ENCODE data around the gene DHX15. TPM values are rescaled to one million over a fixed set of nuclear protein-coding genes. Genes with fewer than 3 reads are reported as not detected.
"Not testable (repeated sequence)": the region's sequence is repeated elsewhere in the genome, so short reads cannot be mapped to it uniquely, and the experiment has no call there.

The DHX15 gene
- total RNA-seq, 1 donor from 2014 or later = 165 TPM

GRCh38 chr4:24507439-24507838 lies 76.9 kb downstream of the DHX15 start:
- H3K4me1 ChIP-seq (ENCODE audit: control insufficient read depth in 3 of 3, insufficient read depth in 3 of 3, low read length in 3 of 3) = no peaks in the 10 kb centered on the region
- H3K36me3 ChIP-seq (ENCODE audit: control insufficient read depth in 3 of 3, insufficient read depth in 3 of 3, low read length in 3 of 3) = no peaks in the 10 kb centered on the region
- no peak overlapping the region for H3K9ac ChIP-seq (ENCODE audit: low read depth in 1 of 3, low read length in 3 of 3)
- H3K27ac ChIP-seq (ENCODE audit: low read depth, low read length) = no peak overlapping the region
- no peaks in the 10 kb centered on the region for H3K9me3 ChIP-seq (ENCODE audit: control insufficient read depth in 3 of 3, low read length in 3 of 3)
- no peak overlapping the region for H3K4me3 ChIP-seq (ENCODE audit: low read length in 3 of 3)
- H3K27me3 ChIP-seq (ENCODE audit: control insufficient read depth in 3 of 3, insufficient read depth in 3 of 3, low read length in 3 of 3) = no peaks in the 10 kb centered on the region

GRCh38 chr4:24503090-24503489 lies 81.3 kb downstream of the DHX15 start:
- H3K9me3 ChIP-seq (ENCODE audit: control insufficient read depth in 3 of 3, low read length in 3 of 3); H3K4me3 ChIP-seq (ENCODE audit: low read length in 3 of 3); H3K36me3 ChIP-seq (ENCODE audit: control insufficient read depth in 3 of 3, insufficient read depth in 3 of 3, low read length in 3 of 3); H3K9ac ChIP-seq (ENCODE audit: low read depth in 1 of 3, low read length in 3 of 3); H3K27me3 ChIP-seq (ENCODE audit: control insufficient read depth in 3 of 3, insufficient read depth in 3 of 3, low read length in 3 of 3); H3K4me1 ChIP-seq (ENCODE audit: control insufficient read depth in 3 of 3, insufficient read depth in 3 of 3, low read length in 3 of 3); H3K27ac ChIP-seq (ENCODE audit: low read depth, low read length): not testable (repeated sequence)

- peaks cover 0 to 2% (median 0%) of the 10 kb centered on the region in 3 donors for H3K9me3 ChIP-seq (ENCODE audit: control insufficient read depth in 3 of 3, low read length in 3 of 3)
- no peak overlapping the region for H3K27ac ChIP-seq (ENCODE audit: low read depth, low read length)
- no peak overlapping the region for H3K4me3 ChIP-seq (ENCODE audit: low read length in 3 of 3)
- no peak overlapping the region for H3K9ac ChIP-seq (ENCODE audit: low read depth in 1 of 3, low read length in 3 of 3)
- H3K36me3 ChIP-seq (ENCODE audit: control insufficient read depth in 3 of 3, insufficient read depth in 3 of 3, low read length in 3 of 3) = no peaks in the 10 kb centered on the region
- no peaks in the 10 kb centered on the region for H3K4me1 ChIP-seq (ENCODE audit: control insufficient read depth in 3 of 3, insufficient read depth in 3 of 3, low read length in 3 of 3)
- H3K27me3 ChIP-seq (ENCODE audit: control insufficient read depth in 3 of 3, insufficient read depth in 3 of 3, low read length in 3 of 3) = no peaks in the 10 kb centered on the region
These were observed 87.1 kb downstream of the DHX15 start for GRCh38 chr4:24497221-24497620.

GRCh38 chr4:24496597-24496996 lies 87.8 kb downstream of the DHX15 start:
- Histone ChIP-seq H3K4me1 (ENCODE audit: control insufficient read depth in 3 of 3, insufficient read depth in 3 of 3, low read length in 3 of 3) (no peaks in the 10 kb centered on the region), H3K36me3 (ENCODE audit: control insufficient read depth in 3 of 3, insufficient read depth in 3 of 3, low read length in 3 of 3) (no peaks in the 10 kb centered on the region), H3K27me3 (ENCODE audit: control insufficient read depth in 3 of 3, insufficient read depth in 3 of 3, low read length in 3 of 3) (no peaks in the 10 kb centered on the region), H3K27ac (ENCODE audit: low read depth, low read length) (no peak overlapping the region), H3K9ac (ENCODE audit: low read depth in 1 of 3, low read length in 3 of 3) (no peak overlapping the region), H3K4me3 (ENCODE audit: low read length in 3 of 3) (no peak overlapping the region), H3K9me3 (ENCODE audit: control insufficient read depth in 3 of 3, low read length in 3 of 3) (peaks cover 0 to 2% (median 0%) of the 10 kb centered on the region in 3 donors)

- H3K4me3 ChIP-seq (ENCODE audit: low read length in 3 of 3) = no peak overlapping the region
- H3K4me1 ChIP-seq (ENCODE audit: control insufficient read depth in 3 of 3, insufficient read depth in 3 of 3, low read length in 3 of 3) = no peaks in the 10 kb centered on the region
- no peaks in the 10 kb centered on the region for H3K27me3 ChIP-seq (ENCODE audit: control insufficient read depth in 3 of 3, insufficient read depth in 3 of 3, low read length in 3 of 3)
- no peak overlapping the region for H3K27ac ChIP-seq (ENCODE audit: low read depth, low read length)
- no peaks in the 10 kb centered on the region for H3K36me3 ChIP-seq (ENCODE audit: control insufficient read depth in 3 of 3, insufficient read depth in 3 of 3, low read length in 3 of 3)
- H3K9me3 ChIP-seq (ENCODE audit: control insufficient read depth in 3 of 3, low read length in 3 of 3) = peaks cover 0 to 2% (median 0%) of the 10 kb centered on the region in 3 donors
- H3K9ac ChIP-seq (ENCODE audit: low read depth in 1 of 3, low read length in 3 of 3) = no peak overlapping the region
These were observed 89.0 kb downstream of the DHX15 start for GRCh38 chr4:24495388-24495787.

GRCh38 chr4:24489870-24490269 lies 94.5 kb downstream of the DHX15 start:
- Histone ChIP-seq H3K36me3 (ENCODE audit: control insufficient read depth in 3 of 3, insufficient read depth in 3 of 3, low read length in 3 of 3) (no peaks in the 10 kb centered on the region), H3K27ac (ENCODE audit: low read depth, low read length) (no peak overlapping the region), H3K9ac (ENCODE audit: low read depth in 1 of 3, low read length in 3 of 3) (no peak overlapping the region), H3K4me1 (ENCODE audit: control insufficient read depth in 3 of 3, insufficient read depth in 3 of 3, low read length in 3 of 3) (peaks cover 0 to 7% (median 0%) of the 10 kb centered on the region in 3 donors), H3K4me3 (ENCODE audit: low read length in 3 of 3) (no peak overlapping the region), H3K27me3 (ENCODE audit: control insufficient read depth in 3 of 3, insufficient read depth in 3 of 3, low read length in 3 of 3) (no peaks in the 10 kb centered on the region), H3K9me3 (ENCODE audit: control insufficient read depth in 3 of 3, low read length in 3 of 3) (peaks cover 0 to 2% (median 0%) of the 10 kb centered on the region in 3 donors)

GRCh38 chr4:24488399-24489164 lies 95.8 kb downstream of the DHX15 start:
- H3K27me3 ChIP-seq (ENCODE audit: control insufficient read depth in 3 of 3, insufficient read depth in 3 of 3, low read length in 3 of 3) = no peaks in the 10 kb centered on the region
- no peak overlapping the region for H3K4me3 ChIP-seq (ENCODE audit: low read length in 3 of 3)
- H3K9ac ChIP-seq (ENCODE audit: low read depth in 1 of 3, low read length in 3 of 3) = no peak overlapping the region
- peaks cover 0 to 7% (median 0%) of the 10 kb centered on the region in 3 donors for H3K4me1 ChIP-seq (ENCODE audit: control insufficient read depth in 3 of 3, insufficient read depth in 3 of 3, low read length in 3 of 3)
- H3K36me3 ChIP-seq (ENCODE audit: control insufficient read depth in 3 of 3, insufficient read depth in 3 of 3, low read length in 3 of 3) = no peaks in the 10 kb centered on the region
- H3K9me3 ChIP-seq (ENCODE audit: control insufficient read depth in 3 of 3, low read length in 3 of 3) = no peaks in the 10 kb centered on the region
- no peak overlapping the region for H3K27ac ChIP-seq (ENCODE audit: low read depth, low read length)

GRCh38 chr4:24482871-24483270 lies 101.5 kb downstream of the DHX15 start:
- H3K36me3 ChIP-seq (ENCODE audit: control insufficient read depth in 3 of 3, insufficient read depth in 3 of 3, low read length in 3 of 3) = no peaks in the 10 kb centered on the region
- no peak overlapping the region for H3K27ac ChIP-seq (ENCODE audit: low read depth, low read length)
- H3K9me3 ChIP-seq (ENCODE audit: control insufficient read depth in 3 of 3, low read length in 3 of 3) = no peaks in the 10 kb centered on the region
- peaks cover 0 to 2% (median 0%) of the 10 kb centered on the region in 3 donors for H3K27me3 ChIP-seq (ENCODE audit: control insufficient read depth in 3 of 3, insufficient read depth in 3 of 3, low read length in 3 of 3)
- H3K4me1 ChIP-seq (ENCODE audit: control insufficient read depth in 3 of 3, insufficient read depth in 3 of 3, low read length in 3 of 3) = no peaks in the 10 kb centered on the region
- H3K4me3 ChIP-seq (ENCODE audit: low read length in 3 of 3) = no peak overlapping the region
- no peak overlapping the region for H3K9ac ChIP-seq (ENCODE audit: low read depth in 1 of 3, low read length in 3 of 3)

GRCh38 chr4:24477919-24478318 lies 106.4 kb downstream of the DHX15 start:
- no peak overlapping the region for H3K4me3 ChIP-seq (ENCODE audit: low read length in 3 of 3)
- H3K4me1 ChIP-seq (ENCODE audit: control insufficient read depth in 3 of 3, insufficient read depth in 3 of 3, low read length in 3 of 3) = peaks cover 3 to 6% (median 5%) of the 10 kb centered on the region in 3 donors
- H3K36me3 ChIP-seq (ENCODE audit: control insufficient read depth in 3 of 3, insufficient read depth in 3 of 3, low read length in 3 of 3) = no peaks in the 10 kb centered on the region
- no peak overlapping the region for H3K27ac ChIP-seq (ENCODE audit: low read depth, low read length)
- H3K9ac ChIP-seq (ENCODE audit: low read depth in 1 of 3, low read length in 3 of 3) = no peak overlapping the region
- H3K9me3 ChIP-seq (ENCODE audit: control insufficient read depth in 3 of 3, low read length in 3 of 3) = no peaks in the 10 kb centered on the region
- peaks cover 0 to 5% (median 3%) of the 10 kb centered on the region in 3 donors for H3K27me3 ChIP-seq (ENCODE audit: control insufficient read depth in 3 of 3, insufficient read depth in 3 of 3, low read length in 3 of 3)
